Endometrium (tissue), 2 donors: Measurements from ENCODE around the gene HEATR5B.
"Not testable (repeated sequence)": the region's sequence is repeated elsewhere in the genome, so short reads cannot be mapped to it uniquely, and the experiment has no call there.

Experiments used
- FAIRE-seq: peaks from 2 replicates; lab custom pipeline; 2012; peaks lifted over from hg19 to GRCh38; lab: Jason Lieb, UNC
- donor health status: control.
- donor health status: control.

HEATR5B gene

DNA sequence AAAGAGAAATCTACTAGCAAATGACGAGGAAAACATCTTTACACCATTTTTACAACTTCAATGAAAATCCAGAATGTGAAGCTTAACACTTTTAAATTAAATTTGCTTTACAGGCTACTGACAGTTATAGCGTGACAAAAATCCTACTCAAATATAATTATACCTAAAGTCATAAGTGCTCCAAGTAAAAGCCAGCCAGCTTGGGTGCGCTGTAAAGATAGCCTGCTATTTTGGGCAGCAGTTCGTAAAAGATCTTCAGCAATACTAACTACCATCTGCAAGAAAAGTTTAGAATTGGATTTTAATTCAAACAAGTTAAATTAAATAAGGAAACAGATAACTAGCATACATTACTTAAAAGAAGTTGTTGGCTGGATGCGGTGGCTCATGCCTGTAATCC, 22.4 kb downstream of the HEATR5B start:
- FAIRE-seq: no peak

DNA sequence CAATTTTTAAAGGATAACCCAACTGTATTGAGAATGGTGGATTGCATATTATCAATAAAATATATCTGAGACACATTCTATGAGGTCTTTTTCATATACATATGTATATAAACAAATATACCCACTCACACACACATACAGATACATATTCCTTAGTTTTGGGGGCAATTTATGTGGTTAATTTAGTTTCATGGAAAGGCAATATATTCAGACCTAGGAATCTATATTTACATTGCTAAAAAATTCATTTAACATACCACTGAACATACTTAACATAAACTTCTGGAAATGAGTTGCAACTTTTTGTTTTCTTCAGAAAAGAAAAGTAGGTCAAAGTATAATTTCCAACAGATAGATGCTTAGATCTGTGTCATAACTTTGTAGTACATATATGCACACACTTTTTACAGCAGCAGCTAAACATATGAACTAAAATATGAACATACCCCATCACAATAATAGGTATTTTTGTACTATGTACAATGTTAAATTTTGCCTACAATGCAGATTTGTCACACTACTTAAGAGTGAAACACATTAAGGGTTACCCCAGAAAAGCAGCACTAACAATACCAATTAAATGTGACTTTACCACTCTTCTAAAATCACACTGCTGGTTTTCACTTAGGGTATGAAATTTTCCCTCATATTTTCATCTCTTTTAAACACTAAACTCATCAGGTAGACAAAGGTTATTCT, 23.0 kb downstream of the HEATR5B start:
- no peak for FAIRE-seq

DNA sequence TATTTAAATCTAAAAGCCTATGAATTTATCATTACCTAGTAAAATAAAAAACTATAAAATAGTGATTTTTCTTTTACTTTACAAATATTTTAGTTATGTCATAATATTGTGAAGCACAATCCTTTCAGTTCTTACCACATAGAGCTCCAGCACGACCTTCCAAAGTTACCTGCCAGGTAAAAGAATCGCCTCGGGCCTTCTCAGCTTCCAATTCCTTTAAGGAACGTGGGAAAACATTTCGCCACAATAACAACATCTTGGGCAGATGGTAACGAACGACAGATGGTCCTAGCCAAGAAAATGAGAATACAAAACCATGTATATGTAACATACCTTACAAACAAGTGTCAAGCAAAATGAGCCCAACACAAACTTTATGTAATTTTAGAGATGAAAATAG, 23.7 kb downstream of the HEATR5B start:
- no peak for FAIRE-seq

DNA sequence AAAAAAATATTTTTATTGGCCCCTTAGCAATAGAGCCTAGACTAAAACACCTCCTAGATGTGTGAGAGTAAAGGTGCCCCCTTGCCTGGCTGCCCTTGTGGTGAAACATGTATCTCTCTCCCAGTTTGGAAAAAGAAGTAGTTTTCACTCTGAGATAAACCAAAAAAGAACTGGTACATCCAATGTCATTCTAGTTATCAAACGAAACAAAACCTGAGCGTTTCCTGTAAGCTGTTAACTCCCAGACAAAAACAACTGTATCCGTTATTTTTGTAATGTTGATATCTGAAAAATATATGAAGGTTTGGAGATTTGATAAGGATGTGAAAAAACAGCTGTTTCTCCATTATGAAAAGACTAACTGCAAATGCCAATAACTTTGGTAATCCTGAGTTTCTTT, 24.3 kb downstream of the HEATR5B start:
- FAIRE-seq: no peak

DNA sequence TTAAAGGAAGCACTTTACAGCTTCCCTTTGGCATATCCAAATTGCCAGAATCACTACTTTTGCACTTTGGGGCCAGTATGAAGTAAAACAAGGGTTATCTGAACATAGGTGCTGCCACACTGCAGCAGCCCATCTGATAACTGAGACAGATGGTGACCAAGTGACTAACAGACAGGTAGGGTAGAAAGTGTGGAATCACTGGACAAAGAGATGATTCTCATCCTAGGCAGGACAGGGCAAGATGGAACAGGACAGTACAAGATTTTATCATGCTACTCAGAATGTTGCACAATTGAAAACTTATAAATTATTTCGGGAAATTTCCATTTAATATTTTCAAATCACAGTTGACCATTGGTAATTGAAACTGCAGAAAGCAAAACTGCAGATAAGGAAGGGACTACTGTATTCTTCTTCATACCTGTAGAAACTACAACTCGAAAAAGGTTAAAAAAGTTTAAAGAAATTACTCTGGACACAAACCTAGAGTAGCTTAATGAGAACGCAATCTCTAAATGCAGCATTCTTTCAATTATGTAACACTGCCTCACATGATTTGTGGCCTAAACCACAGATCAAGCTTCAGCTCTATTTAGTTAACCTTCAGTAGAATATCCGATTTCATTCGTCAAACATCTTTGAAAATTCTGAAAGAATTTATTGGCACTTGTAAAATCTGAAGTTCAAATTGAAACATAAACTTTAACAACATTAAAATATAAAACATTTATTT, 31.4 kb downstream of the HEATR5B start:
- FAIRE-seq: no peak

DNA sequence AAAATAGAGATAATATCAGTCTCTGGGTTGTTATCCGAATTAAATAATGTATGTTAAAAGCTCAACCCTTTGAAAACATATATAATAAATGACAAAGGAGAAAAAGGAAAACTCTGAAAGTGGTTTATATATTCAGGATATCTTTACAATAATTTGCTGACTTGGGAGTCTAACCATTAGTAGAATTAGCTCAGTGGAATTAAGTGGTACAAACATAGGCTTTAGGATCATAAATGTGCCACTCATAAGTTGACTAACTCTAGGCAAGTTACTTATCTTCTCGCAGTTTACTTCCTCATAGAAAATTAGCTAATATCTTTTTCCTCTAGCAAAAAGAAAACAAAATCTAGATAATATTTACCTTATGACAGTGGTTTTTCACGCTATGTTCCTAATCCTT, 44.6 kb downstream of the HEATR5B start:
- no peak for FAIRE-seq

DNA sequence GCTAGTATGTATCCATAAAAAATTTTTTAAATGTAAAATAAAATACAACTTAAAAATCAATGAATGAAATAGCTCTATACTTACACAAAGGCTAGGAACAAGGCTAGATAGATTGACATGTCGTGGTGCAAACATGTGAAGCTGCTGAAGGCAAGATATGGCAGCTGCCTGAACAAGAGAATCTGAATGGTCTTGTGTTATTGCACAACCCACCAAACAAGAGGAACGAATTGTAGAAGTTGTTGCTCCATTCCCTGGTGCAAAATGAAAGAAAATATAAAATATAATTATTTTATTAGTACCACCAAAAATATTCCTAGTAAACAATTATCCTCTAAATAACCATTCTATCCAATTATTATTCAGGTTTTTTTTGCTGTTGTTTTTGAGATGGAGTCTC, 46.4 kb downstream of the HEATR5B start:
- FAIRE-seq: no peak

DNA sequence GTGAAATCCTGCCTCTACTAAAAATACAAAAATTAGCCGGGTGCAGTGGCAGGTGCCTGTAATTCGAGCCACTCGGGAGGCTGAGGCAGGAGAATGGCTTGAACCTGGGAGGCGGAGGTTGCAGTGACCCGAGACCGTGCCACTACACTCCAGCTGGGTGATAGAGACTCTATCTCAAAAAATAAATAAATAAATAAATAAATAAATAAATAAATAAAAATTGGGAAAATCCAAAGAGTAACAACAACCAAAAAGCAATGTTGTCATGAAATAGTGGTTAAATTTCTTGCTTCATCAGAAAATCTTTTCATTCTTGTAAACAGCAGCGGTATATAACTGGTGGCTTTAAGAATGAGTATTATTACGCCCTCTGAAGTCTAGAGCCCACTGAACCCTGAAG, 54.4 kb downstream of the HEATR5B start:
- FAIRE-seq: no peak

DNA sequence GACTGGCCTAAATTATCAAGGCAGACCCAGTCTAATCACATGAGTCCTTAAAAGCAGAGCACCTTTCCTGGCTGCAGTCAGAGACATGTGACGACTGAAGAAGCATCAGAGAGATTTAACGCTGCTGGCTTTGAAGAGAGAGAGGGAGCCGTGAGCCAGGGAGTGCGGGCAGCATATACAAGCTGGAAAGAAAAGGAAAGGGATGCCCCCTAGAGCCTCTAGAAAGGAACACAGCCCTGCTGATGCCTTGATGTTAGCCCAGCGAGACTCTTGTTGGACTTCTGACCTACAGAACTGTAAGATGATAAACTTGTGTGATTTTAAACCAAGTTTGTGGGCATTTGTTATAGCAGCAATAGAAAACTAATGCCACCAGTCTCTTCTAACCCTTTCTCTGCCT, 58.1 kb downstream of the HEATR5B start:
- no peak for FAIRE-seq

DNA sequence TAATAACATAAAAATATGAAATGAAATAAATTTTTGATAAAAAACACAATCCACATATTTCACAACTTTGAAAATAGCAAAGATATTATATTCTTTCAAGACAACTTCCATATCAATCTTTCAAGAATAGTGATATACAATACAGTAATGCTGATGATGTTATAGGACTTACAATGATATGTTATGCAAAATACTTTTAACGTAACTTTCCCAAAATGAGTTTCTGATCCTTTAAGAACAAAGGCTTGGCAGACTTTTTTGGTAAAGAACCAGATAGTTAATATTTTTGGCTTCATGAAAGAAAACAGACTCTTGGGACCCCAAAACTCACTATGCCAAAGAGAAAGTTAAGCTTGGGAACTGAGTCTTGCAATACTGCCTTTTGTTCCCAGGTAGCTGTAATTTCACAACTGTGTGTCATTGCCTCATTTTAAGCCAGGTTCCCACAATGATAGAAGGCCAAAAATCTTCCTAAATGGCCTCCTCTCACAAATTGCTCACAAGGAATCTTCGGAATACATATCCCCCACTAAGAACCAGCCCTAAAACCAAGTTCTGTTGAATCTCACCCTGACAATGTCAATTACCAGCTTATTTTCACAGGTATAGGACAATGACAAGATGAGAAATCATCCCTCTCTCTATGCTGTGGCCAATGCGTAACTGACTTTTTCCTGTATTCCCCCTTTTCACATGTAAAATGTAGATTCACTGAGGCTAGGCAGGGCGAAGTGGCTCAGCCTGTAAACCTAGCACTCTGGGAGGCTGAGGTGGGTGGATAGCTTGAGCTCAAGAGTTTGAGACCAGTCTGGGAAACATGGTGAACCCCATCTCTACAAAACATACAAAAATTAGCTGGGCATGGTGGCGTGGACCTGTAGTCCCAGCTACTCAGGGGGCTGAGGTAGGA, 63.0 kb downstream of the HEATR5B start:
- FAIRE-seq: peak; percentile 91

DNA sequence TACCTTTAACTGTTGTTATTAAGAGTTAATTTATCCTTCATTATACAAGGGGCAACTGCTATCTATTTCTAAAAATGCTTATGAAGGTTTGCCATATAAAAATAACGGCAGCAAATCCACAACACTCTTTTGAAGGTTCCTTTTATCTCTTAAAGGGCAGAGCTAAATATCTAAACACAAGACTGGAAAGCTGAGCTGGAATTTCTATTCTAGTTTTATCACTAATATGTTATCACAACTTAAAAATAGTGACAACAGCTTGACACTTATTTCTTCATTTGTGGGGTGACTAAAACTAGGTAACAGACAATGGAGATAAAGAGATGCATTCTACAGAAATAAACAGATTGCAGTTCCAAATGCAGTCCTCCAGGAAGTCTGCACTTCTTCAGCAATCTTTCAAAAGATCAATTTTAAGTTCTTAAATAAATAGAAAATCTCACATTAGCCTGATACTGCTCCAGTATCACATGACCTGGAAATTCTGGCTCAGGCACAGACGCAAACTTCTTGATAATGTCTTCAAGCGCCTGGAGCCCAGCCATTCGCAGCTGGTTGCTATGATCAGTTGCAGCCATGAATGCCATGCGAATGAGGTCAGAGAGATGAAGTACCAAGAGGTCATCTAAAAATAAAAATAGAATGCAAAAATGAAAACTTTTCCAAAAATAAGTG, 63.8 kb downstream of the HEATR5B start:
- FAIRE-seq: no peak

DNA sequence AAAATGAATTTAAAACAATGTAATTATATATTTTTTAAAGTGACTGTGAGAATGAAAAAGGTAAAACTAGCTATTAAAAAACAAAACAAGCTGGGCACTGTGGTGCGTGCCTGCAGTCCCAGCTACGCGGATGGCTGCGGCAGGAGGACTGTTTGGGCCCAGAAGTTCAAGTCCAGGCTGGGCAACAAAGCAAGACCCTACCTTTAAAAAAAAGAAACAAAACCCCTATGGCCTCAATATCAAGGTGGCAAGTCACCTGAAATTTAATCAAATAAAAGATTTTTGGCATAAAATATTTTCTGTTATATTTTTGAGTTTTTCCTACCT, 70.9 kb downstream of the HEATR5B start:
- FAIRE-seq: no peak

DNA sequence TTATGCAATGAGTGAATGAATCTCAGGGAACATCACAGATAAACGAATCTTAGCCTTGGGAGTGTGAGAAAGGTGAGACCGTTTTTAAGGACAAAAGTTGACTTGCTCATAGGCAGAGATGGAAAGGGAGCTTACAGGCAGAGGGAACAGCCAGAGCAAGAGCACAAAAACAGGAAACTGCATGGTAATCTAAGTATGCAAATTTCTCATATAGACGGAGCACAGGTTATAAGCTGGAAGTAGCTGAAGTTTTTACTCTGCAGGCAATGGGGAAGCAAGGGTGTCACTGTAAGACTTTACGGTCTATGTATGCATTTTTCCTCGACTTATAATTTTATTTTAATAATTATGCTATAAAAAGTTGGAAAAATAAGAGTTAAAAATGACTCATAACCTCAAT, 73.0 kb downstream of the HEATR5B start:
- FAIRE-seq: no peak

DNA sequence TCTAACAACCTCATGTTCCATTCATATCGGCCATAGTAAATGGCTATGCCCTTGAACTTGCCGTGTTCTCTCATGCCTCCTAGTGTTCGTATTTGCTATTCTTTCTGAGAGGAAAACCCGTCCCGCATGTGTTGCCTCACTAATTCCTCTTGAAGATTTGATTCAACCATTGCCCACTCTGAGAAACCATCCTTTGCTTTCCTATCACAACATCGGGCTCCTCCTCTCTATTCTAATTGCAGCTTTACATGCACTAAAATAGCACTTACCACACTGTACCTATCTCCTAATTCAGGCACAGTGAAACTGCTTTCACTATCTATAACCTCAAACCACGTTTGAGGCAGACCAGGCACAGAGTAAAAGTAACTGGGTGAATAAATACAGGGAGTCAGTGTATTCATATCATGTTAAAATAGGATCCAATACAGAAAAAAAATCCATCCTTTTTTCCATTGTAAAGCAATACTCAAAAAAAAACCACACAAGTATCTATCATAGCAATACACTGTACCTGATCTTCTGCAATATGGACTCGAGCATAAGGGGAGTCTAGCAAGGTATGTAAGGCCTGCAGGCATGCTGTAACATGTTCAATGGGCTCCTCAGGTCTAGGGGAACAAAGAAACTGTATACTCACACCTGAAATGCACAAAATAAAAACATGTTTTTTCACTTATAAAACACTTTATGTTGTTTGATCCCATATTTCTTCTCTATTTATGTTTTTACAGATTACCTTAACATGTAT, 78.9 kb downstream of the HEATR5B start:
- no peak for FAIRE-seq

DNA sequence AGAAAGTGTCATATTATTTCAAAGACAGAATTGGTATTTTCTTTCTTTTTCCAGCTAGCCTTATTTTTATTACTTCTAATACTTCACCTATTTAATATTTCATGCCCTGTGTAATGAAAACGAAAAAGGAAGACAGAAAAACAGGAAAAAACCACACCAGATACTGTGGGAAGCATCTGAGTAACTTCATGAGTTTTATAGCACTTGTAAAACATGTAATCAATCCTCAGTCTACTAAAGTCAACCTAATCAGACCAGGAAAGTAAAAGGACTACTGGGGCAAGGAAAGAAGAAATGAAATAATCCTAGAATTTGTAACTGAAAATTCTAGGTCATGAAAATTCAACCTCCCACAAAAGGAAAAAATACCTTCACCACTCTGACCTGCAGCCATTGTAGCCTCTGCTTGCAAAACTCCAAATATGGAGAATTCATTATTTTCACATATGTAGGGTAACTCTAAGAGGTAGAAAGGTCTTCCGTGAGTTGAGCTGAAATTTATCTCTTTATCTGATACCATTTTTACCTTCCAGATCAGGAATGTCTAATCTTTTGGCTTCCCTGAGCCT, 83.1 kb downstream of the HEATR5B start:
- FAIRE-seq: no peak

DNA sequence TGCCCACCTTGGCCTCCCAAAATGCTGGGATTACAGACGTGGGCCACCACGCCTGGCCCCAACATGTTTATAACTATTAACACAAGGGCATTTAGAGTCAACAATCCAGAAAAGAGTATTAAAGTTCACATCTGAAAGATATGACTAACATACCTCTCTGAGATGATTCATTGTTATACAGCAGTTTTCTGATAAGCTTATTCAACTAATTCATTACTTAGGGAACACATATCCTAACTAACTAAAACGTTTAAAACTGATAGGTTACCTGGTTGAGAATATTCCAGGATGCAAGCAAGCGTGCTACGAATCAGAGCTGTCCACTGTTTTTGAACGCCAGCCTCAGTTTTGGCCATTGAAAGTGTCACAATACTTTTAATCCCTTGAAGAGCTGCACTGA, 83.9 kb downstream of the HEATR5B start:
- FAIRE-seq: no peak

DNA sequence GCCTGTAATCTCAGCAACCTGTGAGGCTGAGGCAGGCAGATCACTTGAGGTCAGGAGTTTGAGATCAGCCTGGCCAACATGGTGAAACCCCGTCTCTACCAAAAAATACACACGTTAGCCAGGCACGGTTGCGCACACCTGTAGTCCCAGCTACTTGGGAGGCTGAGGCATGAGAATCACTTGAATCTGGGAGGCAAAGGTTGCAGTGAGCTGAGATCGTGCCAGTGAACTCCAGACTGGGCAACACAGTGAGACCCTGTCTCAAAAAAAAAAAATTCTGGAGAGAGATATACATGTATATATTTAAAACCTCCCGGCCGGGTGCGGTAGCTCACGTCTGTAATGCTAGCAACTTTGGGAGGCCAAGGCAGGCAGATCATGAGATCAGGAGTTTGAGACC, 84.8 kb downstream of the HEATR5B start:
- FAIRE-seq: not testable (repeated sequence)

DNA sequence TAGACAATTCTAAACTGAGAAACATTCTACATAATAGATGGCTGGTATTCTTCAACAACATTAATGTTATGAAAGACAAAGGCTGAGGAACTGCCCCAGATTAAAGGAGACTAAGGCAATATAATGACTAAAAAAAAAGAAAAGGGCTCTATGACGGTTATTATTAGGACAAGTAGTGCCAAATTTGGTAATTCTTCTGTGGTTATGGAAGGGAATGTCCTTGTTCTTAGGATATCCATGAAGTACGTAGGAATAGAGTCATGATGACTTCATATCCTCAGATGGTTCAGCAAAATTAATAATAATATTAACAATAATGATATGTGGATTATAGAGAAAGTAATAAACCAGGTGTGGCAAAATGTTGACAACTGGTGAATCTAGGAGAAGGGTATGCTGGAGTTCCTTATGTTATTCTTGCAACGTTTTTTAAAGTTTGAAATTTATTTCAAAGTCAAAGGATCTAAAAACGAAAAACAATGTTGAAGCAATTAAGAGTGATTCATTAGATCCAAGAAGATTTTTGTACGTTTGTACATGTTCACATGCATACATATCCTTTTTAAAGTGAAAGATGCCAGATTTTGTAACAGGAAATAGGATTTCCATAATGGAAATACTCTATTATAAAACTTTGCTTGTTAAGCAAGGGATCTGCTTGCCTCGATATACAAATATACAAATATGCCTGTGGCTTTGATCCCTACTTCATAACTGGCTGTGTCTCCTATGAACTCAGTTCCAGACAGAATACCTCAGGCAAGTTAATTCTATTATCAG, 90.1 kb downstream of the HEATR5B start:
- FAIRE-seq: no peak

DNA sequence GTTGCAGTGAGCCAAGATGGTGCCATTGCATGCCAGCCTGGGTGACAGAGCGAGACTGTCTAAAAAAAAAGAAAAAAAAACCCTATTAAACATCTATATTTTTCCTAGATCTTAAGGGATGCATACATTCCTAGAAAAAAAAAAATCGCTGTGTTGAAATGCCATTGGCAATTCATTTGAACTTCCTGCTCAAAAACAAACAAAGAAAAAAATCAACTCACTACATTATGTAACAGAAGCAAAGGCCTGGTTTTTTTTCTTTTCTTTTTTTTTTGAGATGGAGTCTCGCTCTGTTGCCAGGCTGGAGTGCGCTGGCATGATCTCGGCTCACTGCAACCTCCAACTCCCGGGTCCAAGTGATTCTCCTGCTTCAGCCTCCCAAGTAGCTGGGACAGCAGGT, 96.2 kb downstream of the HEATR5B start:
- FAIRE-seq: no peak

DNA sequence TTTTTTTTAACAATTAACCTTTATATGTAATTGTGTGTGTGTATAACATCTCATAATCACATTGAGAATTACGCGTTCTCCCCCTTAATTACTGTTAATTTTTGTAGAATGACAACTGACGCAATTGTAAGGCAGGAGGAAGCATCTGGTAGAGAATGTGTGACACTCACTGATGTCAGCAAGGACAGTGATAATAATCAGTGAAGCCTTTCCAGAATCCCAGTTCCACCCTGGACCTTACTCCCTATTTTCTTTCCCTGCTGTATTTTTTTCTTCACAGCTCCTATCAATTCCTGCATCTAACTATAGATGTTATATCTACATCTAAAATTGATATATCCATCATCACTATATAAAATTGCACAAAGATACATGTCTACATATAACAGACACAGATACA, 101.7 kb downstream of the HEATR5B start:
- no peak for FAIRE-seq

DNA sequence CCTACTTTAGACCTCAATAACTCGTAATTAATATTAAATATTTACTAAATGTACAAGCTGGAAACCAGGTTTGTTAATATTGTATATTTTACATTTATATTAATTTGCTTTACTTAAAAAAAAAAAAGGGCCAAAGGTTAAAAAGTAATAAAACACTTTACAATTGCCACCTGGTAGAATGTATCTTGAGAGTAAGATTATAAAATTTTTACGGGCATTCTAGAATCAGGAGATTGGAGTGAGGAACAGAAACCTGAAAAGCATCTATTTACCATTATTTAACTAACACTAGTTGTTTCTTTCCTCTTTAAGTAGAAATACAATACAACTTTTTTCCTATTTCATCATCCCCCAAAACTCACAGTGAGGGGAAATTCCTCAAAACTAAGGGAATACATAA, 102.3 kb downstream of the HEATR5B start:
- no peak for FAIRE-seq
